Thoracic aorta (tissue), 2 donors: ENCODE results near the gene ZNF792. TPM values are rescaled to one million over a fixed set of nuclear protein-coding genes. Genes with fewer than 3 reads are reported as not detected.
"Not testable (repeated sequence)": the region's sequence is repeated elsewhere in the genome, so short reads cannot be mapped to it uniquely, and the experiment has no call there.

ENCODE experiments used
- ATAC-seq: fragments of 150-250 bp; one replicate; pipeline ENCODE4 v1.8.0; 2017; ENCODE audit warnings: low read depth; ENCODE audit not compliant: insufficient number of reproducible peaks, low FRiP score
- DNase-seq: peaks from one replicate; pipeline ENCODE4 v3.0.0-alpha.2; 2020; ENCODE audit warnings: low spot score
- H3K27ac ChIP-seq, 2 donors: fragments of 200-600 bp; sonication (generic); 1 replicate in 1 of 2; 2 replicates in 1 of 2; pipeline ENCODE4 v1.5.1; 2016; ENCODE audit warnings: mild to moderate bottlenecking in 2 of 2, moderate library complexity in 2 of 2
- H3K27me3 ChIP-seq: fragments of 200-600 bp; sonication (generic); replicated peaks from 2 replicates; pipeline ENCODE4 v1.6.0; 2016; ENCODE audit warnings: mild to moderate bottlenecking; ENCODE audit not compliant: insufficient read depth
- H3K36me3 ChIP-seq: fragments of 200-600 bp; sonication (generic); one replicate; pipeline ENCODE4 v1.5.1; 2016
- H3K4me1 ChIP-seq, 2 donors: fragments of 200-600 bp; sonication (generic); 1 replicate in 1 of 2; 2 replicates in 1 of 2; pipeline versions ENCODE4 v1.5.1 to v1.6.0; 2016; ENCODE audit warnings: low read depth in 2 of 2, mild to moderate bottlenecking in 1 of 2; ENCODE audit not compliant: control insufficient read depth in 1 of 2
- H3K4me3 ChIP-seq: fragments of 200-600 bp; sonication (generic); 2 replicates; pipeline ENCODE4 v1.5.1; 2016; ENCODE audit warnings: mild to moderate bottlenecking
- H3K9me3 ChIP-seq: fragments of 200-600 bp; sonication (generic); 2 replicates; pipeline ENCODE4 v1.5.1; 2016
- total RNA-seq, 2 donors: library from RNA; depleted of rRNA; stranded (reverse); fragments of >200 nt; gene quantifications; one replicate each; pipeline versions ENCODE4 v1.1.0 to v1.2.3, GENCODE V29; 2016
- TF ChIP-seq, protein P1 (sequence below): fragments of 200-600 bp; sonication (generic); IDR thresholded peaks from one replicate; pipeline ENCODE4 v1.5.1; 2019; ENCODE audit warnings: antibody characterized with exemption

ZNF792 gene
- total RNA-seq, 2 donors from 2014 or later = 5.5 to 8.5 TPM

DNA sequence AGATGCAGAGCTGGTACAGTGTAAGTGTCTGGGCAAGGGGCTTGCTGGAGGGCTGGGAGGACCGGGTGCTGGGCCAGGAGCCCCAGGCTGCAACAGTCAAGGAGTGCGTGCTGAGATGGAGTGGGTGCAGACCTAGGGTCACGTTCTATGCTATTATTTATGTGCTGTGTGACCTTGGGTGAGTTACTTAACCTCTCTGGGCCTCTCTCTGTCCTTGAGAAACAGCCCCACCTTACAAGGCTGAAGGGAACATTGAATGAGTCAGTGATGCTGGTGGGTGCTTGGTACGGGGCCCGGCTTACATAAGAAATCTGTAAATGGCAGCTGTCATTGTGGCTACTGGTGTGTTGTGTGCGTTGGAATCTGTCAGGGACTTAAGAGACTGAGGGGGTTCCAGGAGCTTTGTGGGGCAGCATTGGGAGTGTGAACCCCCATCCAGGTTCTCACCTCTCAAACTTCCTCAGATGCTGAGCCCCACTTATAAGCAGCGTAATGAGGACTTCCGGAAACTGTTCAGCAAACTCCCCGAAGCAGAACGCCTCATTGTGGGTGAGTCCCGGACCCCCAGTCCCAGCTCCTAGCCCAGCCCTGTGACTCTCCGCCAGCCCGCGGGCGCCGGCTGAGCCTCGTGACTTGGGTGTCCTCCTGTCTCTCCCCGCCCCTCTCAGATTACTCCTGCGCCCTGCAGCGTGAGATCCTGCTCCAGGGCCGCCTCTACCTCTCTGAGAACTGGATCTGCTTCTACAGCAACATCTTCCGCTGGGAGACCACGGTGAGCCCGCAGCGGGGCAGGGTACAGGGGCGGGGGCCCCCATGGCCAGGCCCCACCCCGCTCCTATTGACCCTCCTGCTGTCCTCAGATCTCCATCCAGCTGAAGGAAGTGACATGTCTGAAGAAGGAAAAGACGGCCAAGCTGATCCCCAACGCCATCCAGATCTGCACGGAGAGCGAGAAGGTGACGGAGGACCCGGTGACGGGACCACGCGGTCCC lies 45.7 kb upstream of the ZNF792 start:
- H3K4me3 ChIP-seq = no peak overlapping the region
- TF ChIP-seq, protein P1, sequence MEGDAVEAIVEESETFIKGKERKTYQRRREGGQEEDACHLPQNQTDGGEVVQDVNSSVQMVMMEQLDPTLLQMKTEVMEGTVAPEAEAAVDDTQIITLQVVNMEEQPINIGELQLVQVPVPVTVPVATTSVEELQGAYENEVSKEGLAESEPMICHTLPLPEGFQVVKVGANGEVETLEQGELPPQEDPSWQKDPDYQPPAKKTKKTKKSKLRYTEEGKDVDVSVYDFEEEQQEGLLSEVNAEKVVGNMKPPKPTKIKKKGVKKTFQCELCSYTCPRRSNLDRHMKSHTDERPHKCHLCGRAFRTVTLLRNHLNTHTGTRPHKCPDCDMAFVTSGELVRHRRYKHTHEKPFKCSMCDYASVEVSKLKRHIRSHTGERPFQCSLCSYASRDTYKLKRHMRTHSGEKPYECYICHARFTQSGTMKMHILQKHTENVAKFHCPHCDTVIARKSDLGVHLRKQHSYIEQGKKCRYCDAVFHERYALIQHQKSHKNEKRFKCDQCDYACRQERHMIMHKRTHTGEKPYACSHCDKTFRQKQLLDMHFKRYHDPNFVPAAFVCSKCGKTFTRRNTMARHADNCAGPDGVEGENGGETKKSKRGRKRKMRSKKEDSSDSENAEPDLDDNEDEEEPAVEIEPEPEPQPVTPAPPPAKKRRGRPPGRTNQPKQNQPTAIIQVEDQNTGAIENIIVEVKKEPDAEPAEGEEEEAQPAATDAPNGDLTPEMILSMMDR = no peak
- H3K27ac ChIP-seq = no peak overlapping the region
- H3K9me3 ChIP-seq = no peaks in the 10 kb centered on the region
- peaks cover 27% of the 10 kb centered on the region for H3K36me3 ChIP-seq
- H3K27me3 ChIP-seq = no peaks in the 10 kb centered on the region
- peaks cover 4 to 12% of the 10 kb centered on the region in 2 donors for H3K4me1 ChIP-seq
- ATAC-seq (no peak), DNase-seq (no peak)

DNA sequence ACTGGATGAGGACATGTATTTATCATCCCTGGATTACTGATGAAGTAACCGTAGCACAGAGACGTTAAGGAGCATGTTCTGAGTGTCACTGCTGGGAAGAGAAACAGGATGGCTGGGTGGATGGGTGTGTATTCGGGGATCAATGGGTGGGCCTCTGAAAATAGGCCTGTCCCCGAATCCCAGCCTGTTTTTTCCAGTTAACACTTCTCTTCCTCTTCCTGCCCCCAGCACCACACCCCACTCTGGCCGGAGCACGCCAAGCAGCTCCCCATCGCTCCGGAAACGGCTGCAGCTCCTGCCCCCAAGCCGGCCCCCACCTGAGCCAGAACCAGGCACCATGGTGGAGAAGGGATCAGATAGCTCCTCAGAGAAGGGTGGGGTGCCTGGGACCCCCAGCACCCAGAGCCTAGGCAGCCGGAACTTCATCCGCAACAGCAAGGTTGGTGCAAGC lies 44.9 kb upstream of the ZNF792 start:
- peaks cover 4 to 16% of the 10 kb centered on the region in 2 donors for H3K4me1 ChIP-seq
- DNase-seq (no peak), ATAC-seq (no peak)
- no peak overlapping the region for H3K27ac ChIP-seq
- H3K9me3 ChIP-seq = no peaks in the 10 kb centered on the region
- TF ChIP-seq, protein P1 = no peak
- H3K4me3 ChIP-seq = no peak overlapping the region
- peaks cover 19% of the 10 kb centered on the region for H3K36me3 ChIP-seq
- H3K27me3 ChIP-seq = no peaks in the 10 kb centered on the region

- peaks cover 18% of the 10 kb centered on the region for H3K36me3 ChIP-seq
- not testable (repeated sequence) for ATAC-seq, H3K27me3 ChIP-seq, DNase-seq, H3K9me3 ChIP-seq, H3K27ac ChIP-seq, H3K4me3 ChIP-seq
- H3K4me1 ChIP-seq = peaks cover 0 to 18% of the 10 kb centered on the region in 2 donors
Observed at GRCh38 chr19:35007427-35007826, 43.4 kb upstream of the ZNF792 start.

DNA sequence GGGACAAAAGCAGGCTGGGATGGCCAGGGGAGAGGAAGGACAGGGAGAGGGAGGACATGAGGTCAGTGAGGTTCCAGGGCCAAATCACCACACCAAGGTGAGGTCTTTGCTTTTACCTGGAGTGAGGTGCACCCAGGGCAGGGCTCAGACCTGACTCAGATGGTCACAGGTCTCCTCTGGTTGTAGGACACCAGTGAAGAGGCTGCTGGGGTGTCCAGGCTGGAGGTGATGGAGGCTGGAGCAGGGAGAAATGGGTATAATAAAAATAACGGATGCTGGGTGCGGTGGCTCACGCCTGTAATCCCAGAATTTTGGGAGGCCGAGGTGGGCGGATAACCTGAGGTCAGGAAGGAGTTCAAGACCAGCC lies 43.0 kb upstream of the ZNF792 start:
- Histone ChIP-seq H3K27ac (no peak overlapping the region), H3K36me3 (peaks cover 18% of the 10 kb centered on the region), H3K9me3 (no peaks in the 10 kb centered on the region), H3K27me3 (no peaks in the 10 kb centered on the region), H3K4me1 (peaks cover 0 to 22% of the 10 kb centered on the region in 2 donors), H3K4me3 (no peak overlapping the region)
- TF ChIP-seq, protein P1 = no peak
- no peak for ATAC-seq
- DNase-seq = no peak

- ATAC-seq (no peak), DNase-seq (no peak)
- Histone ChIP-seq H3K4me3 (no peak overlapping the region), H3K36me3 (peaks cover 18% of the 10 kb centered on the region), H3K27me3 (no peaks in the 10 kb centered on the region), H3K9me3 (no peaks in the 10 kb centered on the region), H3K27ac (no peak overlapping the region), H3K4me1 (peaks cover 0 to 27% of the 10 kb centered on the region in 2 donors)
- TF ChIP-seq, protein P1 = no peak
Observed at GRCh38 chr19:35006342-35006998, 42.4 kb upstream of the ZNF792 start.

DNA sequence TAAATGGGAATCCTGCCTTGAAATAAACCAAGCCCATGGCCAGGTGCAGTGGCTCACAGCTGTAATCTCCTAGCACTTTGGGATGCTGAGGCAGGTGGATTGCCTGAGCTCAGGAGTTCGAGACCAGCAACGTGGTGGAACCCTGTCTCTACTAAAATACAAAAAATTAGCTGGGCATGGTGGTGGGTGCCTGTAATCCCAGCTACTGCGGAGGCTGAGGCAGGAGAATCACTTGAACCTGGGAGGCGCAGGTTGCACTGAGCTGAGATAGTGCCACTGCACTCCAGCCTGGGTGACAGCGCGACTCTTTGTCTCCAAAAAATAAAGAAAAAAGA lies 41.9 kb upstream of the ZNF792 start:
- Histone ChIP-seq H3K27ac (peak overlapping the region in 1 of 2 donors; percentile 9), H3K4me1 (peaks cover 0 to 30% of the 10 kb centered on the region in 2 donors), H3K36me3 (peaks cover 18% of the 10 kb centered on the region)
- not testable (repeated sequence) for H3K4me3 ChIP-seq, ATAC-seq, H3K27me3 ChIP-seq, H3K9me3 ChIP-seq, DNase-seq
